Measurements from ENCODE around the gene USP12.

- no peak for TF ChIP-seq CBFB (CRISPR knock-in tag; IDR thresholded peaks at IDR 0.05; ENCODE audit: low read depth)
- no peak for TF ChIP-seq CTCF (IDR thresholded peaks at IDR 0.05)
- TF ChIP-seq SOX15 (CRISPR knock-in tag; IDR thresholded peaks at IDR 0.05), result no peak
Measured at GRCh38 chr13:27020415-27020814, 151.2 kb downstream of the USP12 start.
